GM21717 (cell line): ENCODE results near the gene CALML5.

ENCODE experiments used
- ATAC-seq: cut with Tn5 transposase; IDR thresholded peaks from one replicate; pipeline ENCODE4 v1.9.1; 2021; ENCODE audit warnings: mild to moderate bottlenecking, moderate library complexity; ENCODE audit not compliant: unreplicated experiment

CALML5 gene

GRCh38 chr10:5533098-5533731 lies 33.8 kb upstream of the CALML5 start:
- ATAC-seq = no peak

GRCh38 chr10:5532618-5533097 lies 33.3 kb upstream of the CALML5 start:
- no peak for ATAC-seq

GRCh38 chr10:5532307-5532605 lies 32.9 kb upstream of the CALML5 start:
- ATAC-seq = no peak

GRCh38 chr10:5531558-5532306 lies 32.4 kb upstream of the CALML5 start:
- ATAC-seq = no peak

DNA sequence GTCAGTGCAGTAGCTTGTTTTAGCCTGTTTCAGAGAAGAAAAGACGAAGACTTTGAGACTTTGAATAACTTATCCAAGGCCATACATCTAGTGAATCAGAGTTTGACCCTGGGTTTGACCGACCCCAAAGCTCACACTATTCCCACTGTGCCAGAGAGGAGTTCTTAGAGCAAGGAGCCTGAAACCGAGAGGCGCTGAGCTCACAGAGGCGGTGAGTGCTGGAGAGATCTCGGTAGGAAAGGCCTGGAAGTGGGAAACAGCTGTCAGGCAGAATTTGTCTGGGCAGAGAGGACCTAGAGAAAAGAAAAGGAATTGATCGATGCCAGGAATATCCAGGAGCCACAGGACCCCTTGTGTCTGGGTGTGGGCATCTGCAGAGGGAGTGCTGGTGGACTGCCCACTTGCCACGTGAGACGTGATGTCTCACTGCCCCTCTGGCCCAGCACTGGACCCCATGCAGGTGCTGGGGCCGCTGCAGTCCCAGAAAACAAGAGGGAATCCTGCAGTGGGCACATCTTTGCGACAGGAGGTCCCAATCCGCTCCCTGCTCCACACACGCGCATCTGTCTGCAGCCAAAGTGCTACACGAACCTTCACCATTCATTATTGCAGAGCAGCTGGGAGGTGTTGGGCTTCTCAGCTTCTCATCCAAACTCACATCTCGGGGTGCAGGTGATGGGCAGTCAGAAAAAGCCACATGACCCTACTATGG lies 31.6 kb upstream of the CALML5 start:
- no peak for ATAC-seq

- ATAC-seq = no peak
These were observed 31.0 kb upstream of the CALML5 start for GRCh38 chr10:5530412-5530806.

DNA sequence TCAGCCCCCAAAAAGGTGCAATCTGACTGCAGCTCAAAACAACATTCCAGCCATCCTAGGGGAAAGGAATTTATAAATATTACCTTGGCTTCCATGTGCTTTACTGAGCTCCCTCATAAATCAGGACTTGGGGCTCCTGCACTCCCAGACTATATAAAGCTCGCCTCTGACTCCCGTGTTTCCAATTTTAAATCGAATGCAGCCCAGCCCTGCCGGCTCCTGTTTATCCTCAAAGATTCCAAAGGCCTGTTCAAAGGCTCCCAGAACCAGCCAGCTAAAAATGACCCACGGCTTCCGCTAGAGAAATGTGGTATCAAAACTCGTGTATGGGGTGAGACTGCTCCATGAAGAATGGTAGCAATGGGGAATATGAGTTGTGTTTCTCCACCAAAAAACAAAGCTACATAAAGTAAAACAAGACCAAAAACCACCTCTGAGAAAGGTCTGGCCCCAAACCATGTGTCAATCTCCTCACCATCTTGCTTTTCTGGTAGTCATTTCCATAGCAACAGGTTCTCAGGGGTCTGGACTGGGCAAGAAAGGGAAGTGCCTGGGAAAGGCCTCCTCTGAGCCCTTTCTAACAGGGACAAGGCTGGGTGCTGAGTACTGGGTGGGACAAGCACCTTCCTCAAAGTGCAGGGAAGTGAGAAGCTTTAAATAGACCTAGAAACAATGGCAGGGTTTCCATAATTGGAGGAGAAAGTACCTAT lies 30.5 kb upstream of the CALML5 start:
- ATAC-seq = no peak

- no peak for ATAC-seq
These were observed 29.8 kb upstream of the CALML5 start for GRCh38 chr10:5528989-5529701.

GRCh38 chr10:5527332-5528200 lies 28.2 kb upstream of the CALML5 start:
- no peak for ATAC-seq

- ATAC-seq = no peak
These were observed 27.4 kb upstream of the CALML5 start for GRCh38 chr10:5526691-5527331.

- ATAC-seq = no peak
These were observed 26.4 kb upstream of the CALML5 start for GRCh38 chr10:5525561-5526341.

DNA sequence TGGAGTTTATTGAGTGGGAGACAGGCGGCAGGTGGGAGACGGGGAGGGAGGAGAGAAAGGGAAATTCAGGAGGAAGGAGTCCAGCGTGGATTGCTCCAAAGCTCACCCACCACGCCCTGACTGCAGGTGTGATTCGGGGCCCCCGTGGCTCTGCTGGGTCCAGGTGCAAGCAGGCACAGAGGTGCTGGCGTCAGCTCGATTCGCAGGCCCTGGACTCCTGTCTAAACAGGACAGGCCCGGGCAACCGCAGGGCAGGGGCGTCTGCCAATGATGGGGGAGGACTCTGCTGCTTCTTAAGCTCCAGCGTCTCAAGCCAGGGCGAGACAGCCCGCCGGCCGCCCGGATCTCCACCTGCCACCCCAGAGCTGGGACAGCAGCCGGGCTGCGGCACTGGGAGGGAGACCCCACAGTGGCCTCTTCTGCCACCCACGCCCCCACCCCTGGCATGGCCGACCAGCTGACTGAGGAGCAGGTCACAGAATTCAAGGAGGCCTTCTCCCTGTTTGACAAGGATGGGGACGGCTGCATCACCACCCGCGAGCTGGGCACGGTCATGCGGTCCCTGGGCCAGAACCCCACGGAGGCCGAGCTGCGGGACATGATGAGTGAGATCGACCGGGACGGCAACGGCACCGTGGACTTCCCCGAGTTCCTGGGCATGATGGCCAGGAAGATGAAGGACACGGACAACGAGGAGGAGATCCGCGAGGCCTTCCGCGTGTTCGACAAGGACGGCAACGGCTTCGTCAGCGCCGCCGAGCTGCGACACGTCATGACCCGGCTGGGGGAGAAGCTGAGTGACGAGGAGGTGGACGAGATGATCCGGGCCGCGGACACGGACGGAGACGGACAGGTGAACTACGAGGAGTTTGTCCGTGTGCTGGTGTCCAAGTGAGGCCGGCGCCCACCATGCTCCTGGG lies 25.5 kb upstream of the CALML5 start, which contains the start of gene CALML3:
Gene CALML3, plus strand, starts transcription at position 321 of the 920 bp plus-strand sequence. Its CDS starts 125 bp downstream, at position 446.
- ATAC-seq = no peak

- no peak for ATAC-seq
These were observed 24.6 kb upstream of the CALML5 start for GRCh38 chr10:5523796-5524574.

GRCh38 chr10:5522913-5523560 lies 23.7 kb upstream of the CALML5 start:
- ATAC-seq = no peak

GRCh38 chr10:5519054-5519453 lies 19.7 kb upstream of the CALML5 start:
- ATAC-seq = no peak

- ATAC-seq = no peak
These were observed 18.8 kb upstream of the CALML5 start for GRCh38 chr10:5518143-5518542.
